DOHH2 (cell line): ENCODE measurements around the gene TBC1D25.

Experiments
- H3F3A ChIP-seq: fragments of 200-600 bp; sonication (generic), shearing (Covaris generic); 2 replicates; pipeline ENCODE4 v1.6.0; 2016; ENCODE audit warnings: antibody characterized with exemption, mild to moderate bottlenecking; ENCODE audit not compliant: control insufficient read depth, insufficient read depth
- H3K27ac ChIP-seq: fragments of 200-600 bp; sonication (generic); 2 replicates; pipeline ENCODE4 v1.5.1; 2014; ENCODE audit warnings: low read depth, mild to moderate bottlenecking, low read length, moderate library complexity
- H3K27me3 ChIP-seq: fragments of 200-600 bp; sonication (generic); 2 replicates; pipeline ENCODE4 v1.6.1; 2014; ENCODE audit warnings: mild to moderate bottlenecking, low read length, mixed read lengths; ENCODE audit not compliant: control insufficient read depth
- H3K36me3 ChIP-seq: fragments of 200-600 bp; sonication (generic); 2 replicates; pipeline ENCODE4 v1.6.1; 2014; ENCODE audit warnings: mild to moderate bottlenecking, low read length, moderate library complexity, mixed read lengths; ENCODE audit not compliant: control insufficient read depth
- H3K4me1 ChIP-seq: fragments of 200-600 bp; sonication (generic); 2 replicates; pipeline ENCODE4 v1.6.1; 2014; ENCODE audit warnings: mild to moderate bottlenecking, low read length, mixed read lengths; ENCODE audit not compliant: control insufficient read depth
- H3K4me2 ChIP-seq: fragments of 200-600 bp; sonication (generic); 2 replicates; pipeline ENCODE4 v1.6.0; 2014; ENCODE audit warnings: mild to moderate bottlenecking, low read length, moderate library complexity
- H3K4me3 ChIP-seq: fragments of 200-600 bp; sonication (generic); 2 replicates; pipeline ENCODE4 v1.5.1; 2014; ENCODE audit warnings: mild to moderate bottlenecking, low read length, mixed read lengths
- H3K79me2 ChIP-seq: fragments of 200-600 bp; sonication (generic); 2 replicates; pipeline ENCODE4 v1.6.1; 2014; ENCODE audit warnings: mild to moderate bottlenecking, low read length, mixed read lengths; ENCODE audit not compliant: control insufficient read depth
- H3K9me2 ChIP-seq: fragments of 200-600 bp; sonication (generic); replicated peaks from 2 replicates; pipeline ENCODE4 v1.6.1; 2014; ENCODE audit warnings: mild to moderate bottlenecking, low read length, mixed read lengths; ENCODE audit not compliant: control insufficient read depth
- H3K9me3 ChIP-seq: fragments of 200-600 bp; sonication (generic); 2 replicates; pipeline ENCODE4 v1.6.1; 2014; ENCODE audit warnings: antibody characterized with exemption, low read length, mixed read lengths; ENCODE audit not compliant: control insufficient read depth, insufficient read depth
- H4K20me1 ChIP-seq: fragments of 200-600 bp; sonication (generic); 2 replicates; pipeline ENCODE4 v1.6.0; 2014; ENCODE audit warnings: low read depth, mild to moderate bottlenecking, antibody characterized with exemption, low read length, moderate library complexity; ENCODE audit not compliant: control insufficient read depth, insufficient read depth
- EZH2phosphoT487 ChIP-seq: fragments of 200-600 bp; sonication (generic); IDR thresholded peaks from 2 replicates; pipeline ENCODE4 v1.6.1; 2017; ENCODE audit warnings: borderline replicate concordance, mild to moderate bottlenecking, antibody characterized with exemption, low read length, moderate library complexity, mixed read lengths
- TF ChIP-seq, protein P1 (sequence below): fragments of 200-600 bp; sonication (generic); IDR thresholded peaks from one replicate; pipeline ENCODE4 v1.5.1; 2014; ENCODE audit warnings: antibody characterized with exemption, mild to moderate bottlenecking, low read depth, low read length; ENCODE audit not compliant: poor library complexity, severe bottlenecking

The TBC1D25 gene

DNA sequence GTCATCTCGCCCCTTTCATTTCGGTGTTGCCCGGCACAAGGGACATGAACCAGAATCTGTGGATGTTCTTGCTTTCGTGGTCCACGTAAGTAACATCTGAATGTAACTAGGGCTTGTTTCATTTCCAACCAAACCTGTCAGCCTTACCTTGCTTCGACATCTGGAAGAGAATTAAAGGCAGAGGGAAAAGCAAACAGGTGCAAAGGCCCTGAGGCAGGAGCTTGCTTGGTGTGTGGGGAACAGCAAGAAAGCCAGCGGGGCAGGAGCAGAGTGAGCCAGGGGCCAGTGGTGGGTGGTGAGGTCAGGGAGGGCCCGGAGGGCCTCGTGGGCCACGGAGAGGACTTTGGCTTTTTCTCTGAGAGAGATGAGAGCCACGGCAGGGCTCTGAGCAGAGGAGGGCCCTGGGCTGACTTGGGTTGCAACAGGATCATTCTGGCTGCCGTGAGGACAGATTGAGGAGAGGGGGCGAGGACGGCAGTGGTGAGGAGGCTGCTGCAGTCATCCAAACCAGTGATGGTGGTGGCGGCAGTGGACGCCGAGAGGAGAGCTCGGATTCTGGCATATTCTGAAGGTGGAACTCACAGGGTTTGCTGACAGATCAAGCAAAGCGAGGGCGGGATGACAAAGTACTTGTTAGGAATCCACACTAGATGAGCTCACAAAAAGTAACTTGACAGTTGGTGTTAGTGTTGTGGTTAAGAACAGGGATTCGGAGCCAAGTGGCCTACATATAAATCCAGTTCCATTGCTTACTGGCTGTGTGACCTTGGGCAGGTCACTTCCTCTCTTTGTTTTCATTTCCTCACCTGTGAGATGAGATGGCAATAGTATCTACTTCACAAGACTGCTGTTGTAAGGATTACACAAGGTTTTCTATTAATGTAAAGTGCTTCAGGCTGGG is 50.9 kb downstream of the TBC1D25 start:
- H3K36me3 ChIP-seq, result no peaks in the 10 kb centered on the region
- no peaks in the 10 kb centered on the region for H3K9me3 ChIP-seq
- H3F3A ChIP-seq, result no peaks in the 10 kb centered on the region
- H3K9me2 ChIP-seq, result no peaks in the 10 kb centered on the region
- H3K79me2 ChIP-seq, result no peaks in the 10 kb centered on the region
- H3K27me3 ChIP-seq, result no peaks in the 10 kb centered on the region
- no peak overlapping the region for H3K4me3 ChIP-seq
- no peaks in the 10 kb centered on the region for H4K20me1 ChIP-seq
- no peak for TF ChIP-seq EZH2phosphoT487
- TF ChIP-seq, protein P1, sequence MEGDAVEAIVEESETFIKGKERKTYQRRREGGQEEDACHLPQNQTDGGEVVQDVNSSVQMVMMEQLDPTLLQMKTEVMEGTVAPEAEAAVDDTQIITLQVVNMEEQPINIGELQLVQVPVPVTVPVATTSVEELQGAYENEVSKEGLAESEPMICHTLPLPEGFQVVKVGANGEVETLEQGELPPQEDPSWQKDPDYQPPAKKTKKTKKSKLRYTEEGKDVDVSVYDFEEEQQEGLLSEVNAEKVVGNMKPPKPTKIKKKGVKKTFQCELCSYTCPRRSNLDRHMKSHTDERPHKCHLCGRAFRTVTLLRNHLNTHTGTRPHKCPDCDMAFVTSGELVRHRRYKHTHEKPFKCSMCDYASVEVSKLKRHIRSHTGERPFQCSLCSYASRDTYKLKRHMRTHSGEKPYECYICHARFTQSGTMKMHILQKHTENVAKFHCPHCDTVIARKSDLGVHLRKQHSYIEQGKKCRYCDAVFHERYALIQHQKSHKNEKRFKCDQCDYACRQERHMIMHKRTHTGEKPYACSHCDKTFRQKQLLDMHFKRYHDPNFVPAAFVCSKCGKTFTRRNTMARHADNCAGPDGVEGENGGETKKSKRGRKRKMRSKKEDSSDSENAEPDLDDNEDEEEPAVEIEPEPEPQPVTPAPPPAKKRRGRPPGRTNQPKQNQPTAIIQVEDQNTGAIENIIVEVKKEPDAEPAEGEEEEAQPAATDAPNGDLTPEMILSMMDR, result no peak
- H3K4me2 ChIP-seq, result no peak overlapping the region
- H3K4me1 ChIP-seq, result no peaks in the 10 kb centered on the region
- no peak overlapping the region for H3K27ac ChIP-seq

DNA sequence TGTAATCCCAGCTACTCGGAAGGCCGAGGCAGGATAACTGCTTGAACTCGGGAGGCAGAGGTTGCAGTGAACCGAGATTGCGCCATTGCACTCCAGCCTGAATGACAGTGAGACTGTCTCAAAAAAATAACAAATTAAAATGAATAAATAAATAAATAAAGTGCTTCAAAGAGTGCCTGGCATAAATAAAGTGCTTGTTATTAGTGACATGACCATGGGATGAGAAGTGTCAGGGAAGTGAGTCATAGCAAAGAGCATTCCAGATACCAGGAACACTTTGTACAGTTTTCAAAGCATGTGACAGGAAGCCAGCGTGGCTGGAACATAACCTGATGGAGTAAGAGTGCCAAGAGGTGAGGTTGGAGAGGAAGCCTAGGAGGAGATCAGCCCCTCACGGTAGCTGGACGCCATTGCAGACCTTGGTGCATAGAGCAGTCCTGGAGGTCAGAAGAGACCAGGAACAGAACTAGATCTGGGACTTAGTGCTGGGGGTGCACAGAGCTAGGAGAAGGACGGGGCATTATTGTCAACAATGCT is 51.8 kb downstream of the TBC1D25 start:
- Histone ChIP-seq H3K9me2 (no peaks in the 10 kb centered on the region), H3K36me3 (no peaks in the 10 kb centered on the region), H3K79me2 (no peaks in the 10 kb centered on the region), H3K27me3 (no peaks in the 10 kb centered on the region), H3K27ac (no peak overlapping the region), H3K4me3 (no peak overlapping the region), H3K4me1 (no peaks in the 10 kb centered on the region), H3K4me2 (no peak overlapping the region), H4K20me1 (no peaks in the 10 kb centered on the region), H3F3A (no peaks in the 10 kb centered on the region), H3K9me3 (no peaks in the 10 kb centered on the region)
- TF ChIP-seq, protein P1, result no peak
- TF ChIP-seq EZH2phosphoT487, result no peak

DNA sequence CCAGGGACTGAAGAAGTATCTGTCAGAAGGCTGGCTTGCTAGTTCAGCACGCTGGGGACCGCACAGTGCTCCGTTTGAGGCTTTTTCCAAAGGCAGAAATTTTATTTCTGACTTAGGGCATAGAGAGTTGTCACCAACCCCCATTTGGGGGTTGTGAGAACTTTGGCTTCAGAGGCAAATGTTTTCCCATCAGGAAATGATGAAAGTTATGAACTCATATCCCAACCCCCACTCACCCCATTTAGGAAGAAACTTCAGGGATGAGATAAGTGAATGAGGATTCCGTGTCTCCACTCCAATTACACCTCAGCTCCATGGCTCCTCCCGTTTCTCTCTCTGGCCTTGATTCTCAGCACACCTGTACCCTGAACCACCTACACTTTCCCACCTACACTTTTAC is 53.5 kb downstream of the TBC1D25 start:
- H3K4me3 ChIP-seq, result no peak overlapping the region
- TF ChIP-seq, protein P1, result no peak
- TF ChIP-seq EZH2phosphoT487, result no peak
- H3K27ac ChIP-seq, result no peak overlapping the region
- H4K20me1 ChIP-seq, result no peaks in the 10 kb centered on the region
- no peaks in the 10 kb centered on the region; the same call in 1 of the 2 replicates for H3K36me3 ChIP-seq
- no peaks in the 10 kb centered on the region for H3F3A ChIP-seq
- no peak overlapping the region for H3K4me2 ChIP-seq
- peaks cover 6% of the 10 kb centered on the region for H3K4me1 ChIP-seq
- H3K9me2 ChIP-seq, result no peaks in the 10 kb centered on the region
- no peaks in the 10 kb centered on the region for H3K9me3 ChIP-seq
- H3K27me3 ChIP-seq, result no peaks in the 10 kb centered on the region
- H3K79me2 ChIP-seq, result no peaks in the 10 kb centered on the region
